Keratinocyte (primary cell): ENCODE measurements around the gene DPH5.

Experiments
- EZH2 ChIP-seq: IDR thresholded peaks from one replicate; pipeline ENCODE4 v1.6.1; 2012; ENCODE audit warnings: inconsistent platforms, mild to moderate bottlenecking, low read length, moderate library complexity
- TF ChIP-seq, protein P1 (sequence below), 3 experiments: IDR thresholded peaks in 1 of 3; conservative IDR thresholded peaks in 1 of 3; optimal IDR thresholded peaks in 1 of 3; 2 replicates in 2 of 3; 3 replicates in 1 of 3; pipeline versions ENCODE3 to v1.5.1; 2011; ENCODE audit warnings: low read length in 3 of 3, mild to moderate bottlenecking in 3 of 3, moderate library complexity in 2 of 3, control low read depth in 1 of 3, inconsistent platforms in 1 of 3; ENCODE audit not compliant: insufficient read depth in 2 of 3; ENCODE audit errors: extremely low read depth in 1 of 3

DNA sequence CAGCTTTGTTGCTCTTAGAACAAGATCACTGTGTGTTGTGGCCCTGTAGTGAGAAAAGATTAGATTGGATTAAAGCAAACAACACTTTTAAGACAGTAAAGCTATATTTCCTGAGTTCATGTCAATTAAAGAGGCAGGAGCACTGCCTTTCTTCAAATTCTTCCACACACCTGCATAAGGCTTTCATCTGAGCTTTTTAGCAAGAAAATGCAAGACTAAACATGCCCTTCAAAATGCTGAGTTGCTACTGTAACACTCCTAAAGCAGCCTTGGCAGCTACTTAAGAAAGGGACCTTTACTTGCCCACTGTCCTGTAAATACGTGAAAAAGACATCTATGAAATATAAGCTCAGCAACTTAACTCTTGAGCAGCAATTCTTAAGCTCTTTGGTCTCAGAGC, 11.8 kb downstream of the DPH5 start:
- TF ChIP-seq, protein P1, sequence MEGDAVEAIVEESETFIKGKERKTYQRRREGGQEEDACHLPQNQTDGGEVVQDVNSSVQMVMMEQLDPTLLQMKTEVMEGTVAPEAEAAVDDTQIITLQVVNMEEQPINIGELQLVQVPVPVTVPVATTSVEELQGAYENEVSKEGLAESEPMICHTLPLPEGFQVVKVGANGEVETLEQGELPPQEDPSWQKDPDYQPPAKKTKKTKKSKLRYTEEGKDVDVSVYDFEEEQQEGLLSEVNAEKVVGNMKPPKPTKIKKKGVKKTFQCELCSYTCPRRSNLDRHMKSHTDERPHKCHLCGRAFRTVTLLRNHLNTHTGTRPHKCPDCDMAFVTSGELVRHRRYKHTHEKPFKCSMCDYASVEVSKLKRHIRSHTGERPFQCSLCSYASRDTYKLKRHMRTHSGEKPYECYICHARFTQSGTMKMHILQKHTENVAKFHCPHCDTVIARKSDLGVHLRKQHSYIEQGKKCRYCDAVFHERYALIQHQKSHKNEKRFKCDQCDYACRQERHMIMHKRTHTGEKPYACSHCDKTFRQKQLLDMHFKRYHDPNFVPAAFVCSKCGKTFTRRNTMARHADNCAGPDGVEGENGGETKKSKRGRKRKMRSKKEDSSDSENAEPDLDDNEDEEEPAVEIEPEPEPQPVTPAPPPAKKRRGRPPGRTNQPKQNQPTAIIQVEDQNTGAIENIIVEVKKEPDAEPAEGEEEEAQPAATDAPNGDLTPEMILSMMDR (optimal IDR thresholded peaks at IDR 0.05 in 1 of 3, IDR thresholded peaks at IDR 0.05 in 1 of 3, conservative IDR thresholded peaks at IDR 0.05 in 1 of 3; ENCODE audit: extremely low read depth in 1 of 3, insufficient read depth in 2 of 3, low read length in 3 of 3): no peak
- TF ChIP-seq EZH2: no peak
